ENCODE data around the gene CCL3.
"Not testable (repeated sequence)": the region's sequence is repeated elsewhere in the genome, so short reads cannot be mapped to it uniquely, and the experiment has no call there.

Gene CCL3

GRCh38 chr17:36089888-36090836 lies at the start of gene CCL3:
TSS of gene CCL3 (minus strand) at chr17:36090143. CDS start at chr17:36090058, 85 bp downstream.
- DNase-seq: no peak

GRCh38 chr17:36136439-36136838 lies 46.5 kb upstream of the CCL3 start:
- no peak for DNase-seq

- peak; percentile 18 for DNase-seq
These were observed 46.1 kb upstream of the CCL3 start for GRCh38 chr17:36136036-36136435.

DNA sequence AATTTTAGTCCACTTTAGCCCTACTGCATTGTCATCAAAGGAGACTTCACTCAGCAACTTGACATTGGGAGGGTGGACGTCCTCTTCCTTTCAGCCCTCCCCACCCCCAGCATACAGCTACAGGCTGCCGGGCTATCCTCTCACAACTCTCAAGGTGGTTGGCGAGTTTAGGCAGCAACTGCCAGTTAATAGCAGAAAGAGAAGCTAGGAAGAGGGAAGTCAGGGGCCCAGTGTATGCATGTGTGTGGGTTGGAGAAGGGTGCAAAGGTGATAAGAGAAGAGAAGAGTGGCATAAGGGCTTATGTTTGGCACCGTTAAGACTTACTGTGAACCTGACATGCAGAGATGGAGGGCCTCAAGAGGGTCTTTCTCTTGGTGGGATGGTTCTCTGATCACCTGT lies 45.5 kb upstream of the CCL3 start:
- no peak for DNase-seq

DNA sequence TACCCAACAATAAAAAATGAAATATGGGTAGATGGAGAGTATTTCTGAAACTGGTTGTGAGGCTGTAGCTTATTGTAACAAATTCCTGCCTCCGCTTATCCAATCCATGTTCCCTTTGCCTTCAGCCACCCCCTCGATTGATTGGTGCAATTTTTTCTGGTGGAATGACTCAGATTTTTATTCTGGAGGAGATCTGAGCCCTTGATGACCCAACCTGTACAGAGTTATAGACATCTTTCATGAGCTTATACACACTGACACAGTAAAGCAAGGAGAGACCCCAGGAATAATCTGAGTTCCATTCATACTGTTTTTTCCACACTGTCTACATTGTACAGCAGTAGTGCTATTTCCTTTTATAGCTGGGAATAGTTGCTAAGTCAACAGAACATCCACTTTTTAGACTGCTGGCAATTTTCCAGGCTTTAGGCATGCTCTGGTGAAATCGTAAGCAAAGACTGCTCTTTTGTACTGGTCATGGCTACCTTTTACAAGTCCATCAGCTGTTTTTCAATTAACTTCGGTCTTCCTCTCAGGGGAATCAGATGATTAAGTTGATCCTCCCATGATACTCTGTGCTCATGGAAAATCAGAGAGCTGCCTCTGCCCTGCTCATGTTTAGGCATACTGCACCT lies 43.8 kb upstream of the CCL3 start:
- DNase-seq: no peak

- no peak for DNase-seq
These were observed 42.5 kb upstream of the CCL3 start for GRCh38 chr17:36132421-36132831.

- no peak for DNase-seq
These were observed 42.0 kb upstream of the CCL3 start for GRCh38 chr17:36131931-36132330.

GRCh38 chr17:36131421-36131820 lies 41.5 kb upstream of the CCL3 start:
- peak; percentile 56 for DNase-seq

DNA sequence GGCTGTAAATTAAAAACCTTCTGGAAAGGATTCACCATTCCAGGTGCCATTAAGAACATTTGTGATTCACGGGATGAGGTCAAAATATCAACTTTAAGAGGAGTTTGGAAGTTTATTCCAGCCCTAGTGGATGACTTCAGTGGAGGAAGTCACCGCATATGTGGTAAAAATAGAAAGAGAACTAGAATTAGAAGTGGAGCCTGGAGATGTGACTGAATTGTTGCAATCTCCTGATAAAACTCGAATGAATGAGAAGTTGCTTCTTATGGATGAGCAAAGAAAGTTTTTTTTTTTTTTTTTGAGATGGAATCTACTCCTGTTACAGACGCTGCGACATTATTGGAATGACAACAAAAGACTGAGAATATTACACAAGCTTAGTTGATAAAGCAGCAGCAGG lies 40.4 kb upstream of the CCL3 start:
- DNase-seq: no peak

DNA sequence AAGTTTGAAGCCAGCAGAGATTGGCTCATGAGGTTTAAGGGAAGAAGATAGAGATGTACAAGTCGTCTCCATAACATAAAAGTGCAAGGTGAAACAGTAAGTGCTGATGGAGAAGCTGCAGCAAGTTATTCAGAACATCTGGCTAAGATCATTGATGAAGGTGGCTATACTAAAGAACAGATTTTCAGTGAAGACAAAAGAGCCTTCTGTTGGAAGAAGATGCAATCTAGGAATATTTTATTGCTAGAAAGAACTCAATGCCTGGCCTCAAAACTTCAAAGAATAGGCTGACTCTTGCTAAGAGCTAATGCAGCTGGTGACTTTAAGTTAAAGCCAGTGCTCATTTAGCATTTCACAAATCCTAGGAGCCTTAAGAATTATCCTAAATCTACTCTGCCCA lies 39.7 kb upstream of the CCL3 start:
- DNase-seq: no peak

- no peak for DNase-seq
These were observed 38.6 kb upstream of the CCL3 start for GRCh38 chr17:36128411-36128978.

GRCh38 chr17:36127911-36128310 lies 38.0 kb upstream of the CCL3 start:
- DNase-seq: no peak

DNA sequence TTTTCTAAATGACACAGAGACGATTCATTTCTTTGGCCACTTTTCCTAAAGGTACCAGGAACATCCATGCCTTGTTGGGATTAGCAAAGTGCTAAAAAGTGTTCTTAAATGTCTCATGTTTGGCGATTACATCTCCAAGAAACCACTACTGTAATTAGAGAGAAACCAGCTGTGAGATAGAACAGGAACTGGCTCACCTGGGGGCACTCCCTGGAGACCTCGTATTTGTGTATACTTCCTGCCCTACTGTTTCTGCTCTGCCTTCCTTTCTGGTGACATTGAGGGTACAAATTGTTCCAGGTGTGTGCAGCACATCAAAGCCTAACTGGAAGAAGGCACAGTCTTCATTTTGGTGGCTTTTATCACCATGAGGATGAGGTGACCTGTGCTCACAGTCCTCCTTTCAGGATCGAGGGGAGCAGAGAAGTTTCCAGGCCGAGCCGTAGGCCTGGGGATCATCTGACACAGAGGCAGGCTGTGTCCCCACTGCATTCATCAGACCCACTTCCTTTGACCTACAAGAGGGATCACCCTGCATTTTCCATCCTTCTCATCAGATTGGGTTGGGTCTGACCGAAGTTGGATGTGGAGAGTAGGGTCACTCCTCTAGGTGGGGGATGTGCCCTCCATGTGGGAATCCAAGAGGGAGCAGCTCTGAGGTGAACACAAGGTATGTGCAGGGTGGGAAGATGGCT lies 37.4 kb upstream of the CCL3 start:
- DNase-seq: no peak

- DNase-seq: no peak
These were observed 35.2 kb upstream of the CCL3 start for GRCh38 chr17:36124879-36125824.

DNA sequence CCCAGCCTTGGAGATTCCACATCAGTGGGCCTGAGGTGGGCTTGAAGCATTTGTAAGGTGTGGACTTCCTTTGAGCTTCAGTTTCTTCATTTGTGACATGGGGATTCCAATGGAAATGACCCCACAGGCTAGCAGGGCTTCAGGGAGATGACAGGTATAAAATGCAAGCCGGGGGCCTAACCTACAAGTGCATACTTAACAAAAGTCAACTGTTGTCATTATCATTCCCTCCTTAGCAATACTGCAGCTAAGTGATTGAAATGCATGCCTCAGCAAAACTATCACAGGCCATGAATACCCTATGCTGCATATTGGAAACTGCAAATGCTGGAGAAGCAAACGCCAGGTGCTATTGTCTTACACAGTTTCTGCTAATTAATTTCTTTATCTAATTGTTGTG lies 33.5 kb upstream of the CCL3 start:
- no peak for DNase-seq

DNA sequence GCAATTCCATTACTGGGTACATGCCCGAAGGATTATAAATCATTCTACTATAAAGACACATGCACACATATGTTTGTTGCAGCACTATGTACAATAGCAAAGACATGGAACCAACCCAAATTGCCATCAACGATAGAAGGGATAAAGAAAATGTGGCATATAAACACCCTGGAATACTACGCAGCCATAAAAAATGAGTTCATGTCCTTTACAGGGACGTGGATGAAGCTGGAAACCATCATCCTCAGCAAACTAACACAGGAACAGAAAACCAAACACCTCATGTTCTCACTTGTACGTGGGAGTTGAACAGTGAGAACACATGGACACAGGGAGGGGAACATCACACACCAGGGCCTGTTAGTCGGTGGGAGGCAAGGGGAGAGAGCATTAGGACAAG lies 31.2 kb upstream of the CCL3 start:
- DNase-seq: not testable (repeated sequence)

- no peak for DNase-seq
These were observed 30.3 kb upstream of the CCL3 start for GRCh38 chr17:36120221-36120620.

DNA sequence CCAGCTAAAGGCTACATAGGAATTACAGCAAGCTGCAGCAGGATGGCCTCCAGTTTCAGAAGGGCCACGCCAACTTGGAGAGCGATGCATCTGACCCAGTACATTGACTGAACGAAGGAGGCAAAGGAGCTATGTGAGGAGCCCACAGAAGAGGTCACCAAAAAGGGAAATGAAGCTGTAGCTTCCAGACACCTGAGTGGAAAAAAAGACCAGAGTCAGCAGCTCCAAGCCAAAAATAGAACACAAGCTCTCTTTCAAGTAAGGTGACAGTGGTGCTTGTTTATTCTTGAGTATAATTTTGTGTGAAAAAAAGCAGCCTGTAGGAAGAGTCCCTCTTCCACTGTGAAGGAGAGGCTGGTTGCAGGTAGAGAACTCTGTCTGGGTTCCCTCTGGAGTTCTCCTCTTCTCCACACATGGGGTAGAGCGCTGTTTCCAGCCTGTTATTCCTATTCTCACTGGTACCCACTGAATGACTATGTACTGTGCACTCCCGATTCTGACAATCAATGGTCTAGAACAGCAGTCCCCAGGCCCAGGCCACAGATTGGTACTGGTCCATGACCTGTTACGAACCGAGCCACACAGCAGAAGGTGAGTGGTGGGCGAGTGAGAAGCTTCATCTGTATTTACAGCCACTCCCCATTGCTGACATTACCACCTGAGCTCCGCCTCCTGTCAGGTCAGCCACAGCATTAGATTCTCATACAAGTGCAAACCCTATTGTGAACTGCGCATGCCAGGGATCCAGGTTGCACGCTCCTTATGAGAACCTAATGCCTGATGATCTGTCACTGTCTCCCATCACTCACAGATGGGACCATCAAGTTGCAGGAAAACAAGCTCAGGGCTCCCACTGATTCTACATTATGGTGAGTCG lies 28.8 kb upstream of the CCL3 start:
- no peak for DNase-seq

DNA sequence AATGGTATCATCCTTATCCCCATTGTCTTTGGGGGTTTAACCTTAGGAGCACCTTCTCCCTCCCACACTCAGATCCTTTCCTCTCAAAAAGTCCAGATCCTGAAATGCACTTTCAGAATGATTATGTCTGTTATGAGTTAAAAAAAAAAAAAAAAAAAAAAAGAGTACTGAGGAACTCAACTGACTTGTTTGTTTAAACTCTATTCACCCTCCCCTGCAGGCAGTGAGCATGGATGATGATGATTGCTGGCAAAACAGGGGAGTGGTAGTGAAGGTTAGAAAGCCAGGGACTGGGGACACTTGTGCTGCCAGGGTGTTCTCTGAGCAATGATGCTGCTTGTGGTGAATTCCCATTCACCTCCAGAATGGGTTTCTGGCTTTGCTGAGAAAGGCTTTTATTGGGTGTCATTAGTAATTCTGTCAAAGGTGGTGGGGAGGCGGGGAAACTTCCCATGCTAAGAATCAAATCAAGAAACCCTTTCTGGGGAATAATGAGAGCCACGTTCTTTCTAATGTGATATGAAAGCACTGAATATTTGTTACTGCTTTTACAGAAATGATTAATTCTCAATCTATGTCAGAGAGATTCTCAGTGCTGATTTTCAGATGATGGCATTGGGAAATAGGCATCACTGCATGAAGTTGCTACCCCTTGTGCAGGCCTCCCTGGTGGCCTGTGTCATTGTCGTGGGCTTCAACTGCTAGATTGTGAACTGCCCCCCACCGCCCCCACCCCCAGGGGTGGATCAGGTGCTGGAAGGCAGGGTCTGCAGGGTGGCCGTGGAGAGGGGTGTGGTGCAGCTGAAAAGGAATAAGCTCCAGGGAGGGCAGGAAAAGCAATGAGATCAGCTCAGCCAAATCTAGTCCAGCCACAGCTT lies 27.8 kb upstream of the CCL3 start:
- DNase-seq: no peak

- not testable (repeated sequence) for DNase-seq
These were observed 25.7 kb upstream of the CCL3 start for GRCh38 chr17:36115649-36115977.

Measured in hematopoietic multipotent progenitor cell treated with erythropoietin and hydrocortisone succinate and interleukin-3 and kit ligand, for 6 days (in vitro differentiated cells).